HT1080 (cell line): ENCODE data around the gene POTEM. TPM values are rescaled to one million over a fixed set of nuclear protein-coding genes. Genes with fewer than 3 reads are reported as not detected.
"Not testable (repeated sequence)": the region's sequence is repeated elsewhere in the genome, so short reads cannot be mapped to it uniquely, and the experiment has no call there.

Source experiments
- DNase-seq: peaks from one replicate; pipeline ENCODE4 v3.0.0-alpha.2; 2015; ENCODE audit warnings: low read depth
- small RNA-seq: library from RNA; depleted of rRNA; stranded (forward); fragments of <200 nt; gene quantifications from one replicate; pipeline ENCODE3, GENCODE V24; 2014
- total RNA-seq: library from RNA; depleted of rRNA; stranded (reverse); fragments of >200 nt; shearing (Covaris generic); gene quantifications from 2 replicates; pipeline ENCODE4 v1.2.3, GENCODE V29; 2014

Gene POTEM
- total RNA-seq, 1 experiment from 2014 or later, result not detected

GRCh38 chr14:19036811-19037382 lies 69.7 kb downstream of the POTEM start:
- DNase-seq, result not testable (repeated sequence)

- DNase-seq, result not testable (repeated sequence)
These were observed 70.9 kb downstream of the POTEM start for GRCh38 chr14:19038060-19038664.

GRCh38 chr14:19038785-19039184 lies 71.6 kb downstream of the POTEM start:
- DNase-seq, result not testable (repeated sequence)

GRCh38 chr14:19043384-19043783 lies 76.2 kb downstream of the POTEM start:
- not testable (repeated sequence) for DNase-seq

Small RNA genes within 50 kb of the gene (small RNA-seq; reads per million reads assigned to genes)
- gene RNU6-1239P, result not detected
